HG03095 (cell line): ENCODE data around the gene PTPA.

ENCODE experiments used
- ATAC-seq: cut with Tn5 transposase; IDR thresholded peaks from one replicate; pipeline ENCODE4 v1.9.1; 2021; ENCODE audit warnings: moderate library complexity; ENCODE audit not compliant: unreplicated experiment

The PTPA gene

DNA sequence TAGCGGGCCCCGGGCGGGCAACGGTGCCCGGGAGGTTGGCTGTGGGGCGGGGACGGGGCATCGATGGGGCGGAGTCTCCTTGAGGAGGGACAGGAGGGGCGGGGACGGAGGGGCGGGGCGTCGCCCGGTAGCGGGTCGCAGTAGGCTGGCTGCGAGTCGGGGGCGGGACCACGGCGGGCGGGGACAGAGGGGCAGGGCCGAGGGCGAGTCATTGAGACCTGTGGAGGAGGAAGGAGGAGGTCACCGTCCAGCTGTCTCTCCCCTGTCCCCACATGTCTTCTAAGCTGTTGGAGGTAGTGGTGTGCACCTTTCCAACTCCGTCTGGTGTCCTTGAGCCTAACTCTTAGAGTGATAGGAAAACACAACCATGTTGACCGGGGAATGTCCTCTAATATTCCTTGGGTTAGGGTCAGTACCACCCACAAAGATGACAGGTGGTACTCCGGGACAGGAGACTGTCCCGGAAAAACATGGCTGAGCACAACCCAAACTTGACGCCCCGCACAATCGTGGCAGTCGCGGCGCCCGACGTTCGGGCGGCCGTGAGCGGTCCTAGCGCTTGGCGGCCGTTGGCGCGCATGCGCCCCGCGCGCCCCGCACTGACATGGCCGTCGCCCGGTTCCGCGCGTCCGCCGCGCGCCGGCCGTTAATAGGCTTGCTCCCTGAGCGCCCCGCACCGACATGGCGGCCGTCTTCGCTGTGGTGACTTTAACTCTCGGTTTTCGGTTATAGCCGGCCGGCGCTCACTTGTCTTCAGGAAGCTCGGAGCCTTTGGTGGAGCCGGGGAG lies at the start of gene PTPA, which contains the start of gene CRAT:
Gene PTPA, plus strand, starts transcription at position 676 of the 788 bp plus-strand sequence. CDS start 186 bp downstream, outside the sequence.
Gene CRAT, minus strand, starts transcription at position 54 of the 788 bp plus-strand sequence. CDS start 284 bp downstream, outside the sequence.
- ATAC-seq: peak; percentile 76

DNA sequence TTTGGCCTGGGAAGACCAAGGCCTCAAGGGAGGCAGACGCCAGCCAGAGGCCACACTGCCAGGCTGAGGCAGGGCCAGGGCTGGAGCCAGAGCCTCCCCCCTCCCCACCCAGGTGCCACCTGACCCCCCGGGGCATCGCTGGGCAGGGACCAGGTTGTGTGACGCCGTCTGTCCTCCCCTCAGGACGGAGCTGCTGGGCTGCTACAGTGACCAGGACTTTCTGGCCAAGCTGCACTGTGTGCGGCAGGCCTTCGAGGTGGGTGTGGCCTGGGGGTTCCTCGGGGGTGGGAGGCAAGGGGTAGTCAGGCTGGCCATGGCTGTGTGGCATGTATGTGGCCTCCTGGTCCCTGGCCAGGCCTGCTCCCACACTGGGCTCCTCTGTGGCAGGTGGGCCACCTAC lies 48.2 kb upstream of the PTPA start:
- no peak for ATAC-seq

DNA sequence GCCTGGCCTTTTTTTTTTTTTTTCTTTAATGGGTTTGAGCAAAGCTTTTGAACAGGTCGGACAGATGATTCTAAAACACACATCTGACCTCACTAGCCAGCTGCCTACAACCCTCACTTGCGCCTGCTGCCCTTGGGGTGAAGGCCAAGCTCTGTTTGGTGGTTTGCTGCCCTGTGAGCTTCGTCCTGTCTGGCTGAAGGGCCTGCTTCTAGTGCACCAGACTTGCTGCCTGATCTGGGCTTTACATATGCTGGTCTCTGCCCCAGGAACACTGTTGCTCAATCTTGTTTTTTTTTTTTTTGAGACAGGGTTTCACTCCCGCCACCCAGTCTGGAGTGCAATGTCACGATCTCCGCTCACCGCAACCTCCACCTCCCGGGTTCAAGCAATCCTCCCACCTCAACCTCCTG lies 46.7 kb upstream of the PTPA start:
- no peak for ATAC-seq

DNA sequence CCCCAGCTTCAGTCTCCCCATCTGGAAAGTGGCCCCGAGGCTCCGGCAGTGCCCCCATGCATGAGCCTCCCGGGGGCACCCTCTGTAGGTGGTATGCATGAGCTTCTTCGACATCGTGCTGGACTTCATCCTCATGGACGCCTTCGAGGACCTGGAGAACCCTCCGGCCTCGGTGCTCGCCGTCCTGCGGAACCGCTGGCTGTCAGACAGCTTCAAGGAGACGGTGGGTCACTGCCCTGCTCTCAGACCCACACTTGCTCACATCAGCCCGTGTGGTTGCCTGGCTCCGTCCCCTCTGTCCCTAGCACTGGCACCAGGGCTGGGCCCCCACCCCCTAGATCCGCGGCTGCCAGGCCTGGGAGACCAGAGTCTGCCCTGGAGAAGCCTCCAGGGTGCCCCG lies 43.1 kb upstream of the PTPA start:
- ATAC-seq: no peak

DNA sequence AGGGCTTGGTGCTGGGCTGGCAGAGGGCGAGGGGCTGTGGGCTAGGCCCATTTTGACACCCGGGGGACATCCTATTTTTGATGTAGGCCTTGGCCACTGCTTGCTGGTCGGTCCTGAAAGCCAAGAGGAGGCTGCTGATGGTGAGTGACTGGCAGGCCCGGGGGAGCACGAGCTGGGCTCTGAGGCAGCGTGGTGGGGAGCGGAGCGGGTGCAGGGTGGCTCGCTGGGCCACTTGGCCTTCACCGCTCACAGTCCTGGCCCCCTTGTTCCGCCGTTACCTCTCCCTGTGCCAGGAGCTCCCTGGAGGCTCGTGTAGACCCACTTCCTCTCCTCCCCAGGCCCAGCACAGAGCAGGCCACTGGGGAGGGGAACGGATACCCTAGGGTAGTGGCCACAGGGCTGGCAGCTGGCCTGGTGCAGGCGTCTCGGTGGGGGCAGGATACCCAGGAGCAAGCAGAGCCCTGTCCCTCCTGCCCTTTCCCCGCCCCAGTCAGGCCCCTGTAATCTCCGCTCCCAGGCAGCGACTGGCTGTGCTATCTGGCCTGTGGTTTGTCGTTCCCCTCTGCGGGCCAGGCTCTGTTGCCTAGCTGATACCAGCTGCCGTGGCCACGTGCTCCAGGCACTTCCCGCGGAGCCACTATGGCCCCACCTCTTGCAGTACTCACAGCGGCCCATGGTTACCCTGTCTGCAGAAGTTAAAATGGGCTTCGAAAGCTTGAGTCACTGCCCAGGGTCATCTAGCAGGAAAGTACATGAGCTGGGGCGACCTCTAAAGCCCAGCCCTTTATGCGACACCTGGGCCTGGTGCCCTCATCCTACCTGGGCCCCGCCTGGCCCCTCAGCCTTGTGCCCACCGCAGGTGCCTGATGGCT lies 42.0 kb upstream of the PTPA start:
- ATAC-seq: no peak

DNA sequence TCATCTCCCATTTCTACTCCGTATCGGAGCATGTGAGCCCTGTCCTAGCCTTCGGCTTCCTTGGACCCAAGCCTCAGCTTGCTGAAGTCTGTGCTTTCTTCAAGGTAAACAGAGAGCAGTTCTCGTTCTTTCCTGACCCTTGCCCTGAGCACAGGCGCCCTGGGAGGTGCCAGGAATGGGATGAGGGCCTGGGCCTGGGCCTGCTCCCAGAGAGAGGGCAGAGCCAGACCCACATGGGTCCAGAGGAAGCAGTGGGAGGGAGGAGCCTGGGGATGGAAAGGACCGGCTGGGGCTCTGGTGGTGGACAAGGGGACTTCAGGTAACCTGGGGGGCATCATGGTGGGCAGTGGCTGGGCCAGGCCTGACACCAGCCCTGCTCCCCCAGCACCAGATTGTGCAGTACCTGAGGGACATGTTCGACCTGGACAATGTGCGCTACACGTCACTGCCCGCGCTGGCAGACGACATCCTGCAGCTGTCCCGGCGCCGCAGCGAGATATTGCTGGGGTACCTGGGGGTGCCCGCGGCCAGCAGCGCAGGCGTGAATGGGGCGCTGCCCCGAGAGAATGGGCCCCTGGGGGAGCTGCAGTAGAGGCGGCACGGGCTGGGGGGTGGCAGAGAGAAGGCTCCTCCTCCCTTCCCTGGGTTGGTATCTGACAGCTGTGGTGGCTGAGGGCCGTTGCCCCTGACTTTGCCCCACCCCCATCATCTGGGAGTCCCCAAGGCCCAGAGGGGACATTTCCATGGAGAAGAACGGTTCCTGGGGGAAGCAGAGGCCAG lies 41.2 kb upstream of the PTPA start:
- ATAC-seq: no peak

DNA sequence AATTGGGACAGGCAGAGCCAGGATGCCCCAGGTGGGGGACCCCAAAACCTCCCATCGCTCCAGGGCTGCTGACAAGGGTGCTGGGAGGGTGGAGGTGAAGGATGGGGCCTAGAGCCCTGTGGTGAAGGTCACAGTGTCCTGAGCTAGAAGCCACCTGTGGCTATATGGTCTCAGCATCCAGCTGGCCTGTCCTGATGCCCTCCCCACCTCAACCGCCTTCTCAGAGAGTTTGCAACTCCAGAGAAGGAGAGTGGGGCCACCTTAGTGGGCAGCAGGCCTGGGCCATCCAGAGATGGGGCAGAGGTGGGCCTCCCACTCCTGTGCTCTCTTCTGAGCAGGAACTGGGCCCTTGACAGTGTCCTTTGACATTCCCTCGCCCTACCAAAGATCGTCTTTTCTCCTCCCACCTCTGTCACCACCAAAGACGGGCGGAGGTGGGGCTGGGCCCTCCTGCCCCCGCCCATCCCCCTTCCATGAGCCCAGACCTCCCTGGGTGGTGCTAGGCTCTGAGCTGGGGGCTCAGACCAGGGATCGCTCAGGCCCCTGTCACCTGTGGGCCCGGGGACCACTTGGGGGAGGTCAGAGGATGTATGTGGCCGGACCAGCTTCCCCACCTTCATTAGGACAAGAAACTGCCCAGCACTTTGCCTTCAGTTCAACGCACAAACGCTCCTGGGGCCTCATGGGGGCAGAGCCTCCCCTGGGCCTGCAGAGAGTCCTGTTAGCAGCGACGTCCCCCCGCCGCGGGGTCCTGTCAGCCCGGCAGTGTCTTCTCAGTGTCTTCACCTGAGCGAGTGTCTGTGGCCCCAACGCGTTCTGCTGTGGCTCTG lies 40.3 kb upstream of the PTPA start:
- ATAC-seq: no peak

DNA sequence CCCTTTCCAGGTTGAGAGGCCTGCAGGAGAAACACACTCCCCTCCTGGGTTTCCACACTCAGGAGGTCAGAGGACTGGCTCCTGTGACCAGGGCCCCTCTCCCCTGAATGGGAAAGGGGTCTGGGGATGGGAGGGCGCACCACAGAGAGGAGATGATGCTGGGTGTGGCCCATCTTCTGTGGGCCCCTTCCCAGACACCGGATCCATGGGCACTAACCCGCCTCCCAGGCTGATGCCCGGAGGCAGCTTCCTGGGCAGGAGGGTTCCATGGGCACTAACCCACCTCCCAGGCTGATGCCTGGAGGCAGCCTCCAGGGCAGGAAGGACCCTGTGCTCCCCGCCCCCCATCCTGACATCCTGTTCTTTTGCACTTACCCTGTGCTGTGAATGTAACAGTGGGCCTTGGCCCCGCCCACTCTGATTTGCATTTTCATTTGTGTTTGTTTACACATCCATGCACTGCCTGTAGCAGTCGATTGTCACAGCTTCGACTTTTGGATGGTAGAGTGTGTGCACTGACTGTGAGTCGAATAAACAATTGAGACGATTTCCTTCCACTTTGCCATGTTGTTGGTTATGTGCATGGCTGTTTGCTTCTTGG lies 39.6 kb upstream of the PTPA start:
- ATAC-seq: no peak

DNA sequence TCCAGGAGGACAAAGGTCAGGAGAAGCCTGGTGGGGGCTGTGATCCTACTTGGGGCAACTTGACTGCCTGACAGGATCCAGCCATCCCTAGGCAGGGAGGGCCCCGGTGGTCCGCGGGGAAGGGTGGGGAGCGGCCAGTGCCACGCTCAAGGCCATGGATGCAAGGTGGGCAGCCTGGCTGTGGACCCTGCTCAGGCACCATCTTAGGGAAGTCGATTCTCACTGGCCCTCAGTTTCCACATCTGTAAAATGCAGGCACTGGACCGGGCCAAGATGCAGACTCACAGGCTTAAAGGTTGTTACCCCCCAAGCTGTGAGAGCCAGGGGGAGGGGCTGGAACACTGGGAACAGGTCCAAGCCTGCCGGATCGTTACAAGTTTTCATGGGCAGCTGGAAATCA lies 39.0 kb upstream of the PTPA start:
- ATAC-seq: no peak

DNA sequence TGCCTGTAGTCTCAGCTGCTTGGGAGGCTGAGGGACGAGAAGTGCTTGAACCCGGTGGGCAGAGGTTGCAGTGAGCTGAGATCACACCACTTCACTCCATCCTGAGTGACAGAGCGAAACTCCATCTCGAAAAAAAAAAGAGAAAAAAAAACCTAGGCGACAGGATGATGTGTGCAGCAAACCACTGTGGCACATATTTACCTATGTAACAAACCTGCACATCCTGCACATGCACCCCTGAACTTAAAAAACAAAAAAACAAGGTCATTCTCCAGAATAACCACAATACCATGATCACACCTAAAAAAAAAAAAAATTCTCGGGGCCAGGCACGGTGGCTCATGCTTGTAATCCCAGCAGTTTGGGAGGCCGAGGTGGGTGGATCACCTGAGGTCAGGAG lies 37.8 kb upstream of the PTPA start:
- no peak for ATAC-seq

DNA sequence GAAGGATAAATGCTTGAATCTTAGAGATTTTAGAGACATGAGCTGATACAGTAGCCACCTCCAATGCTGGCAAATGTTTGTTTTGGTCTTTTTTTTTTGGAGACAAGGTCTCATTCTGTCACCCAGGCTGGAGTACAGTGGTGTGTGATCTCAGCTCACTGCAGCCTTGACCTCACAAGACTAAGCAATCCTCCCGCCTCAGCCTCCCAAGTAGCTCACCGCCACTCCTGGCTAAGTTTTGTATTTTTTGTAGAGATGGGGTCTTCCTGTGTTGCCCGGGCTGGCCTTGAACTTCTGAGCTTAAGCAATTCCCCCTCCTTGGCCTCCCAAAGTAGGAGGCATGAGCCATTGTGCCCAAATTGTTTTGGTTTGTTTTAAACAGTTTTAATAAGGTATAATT lies 37.1 kb upstream of the PTPA start:
- no peak for ATAC-seq

DNA sequence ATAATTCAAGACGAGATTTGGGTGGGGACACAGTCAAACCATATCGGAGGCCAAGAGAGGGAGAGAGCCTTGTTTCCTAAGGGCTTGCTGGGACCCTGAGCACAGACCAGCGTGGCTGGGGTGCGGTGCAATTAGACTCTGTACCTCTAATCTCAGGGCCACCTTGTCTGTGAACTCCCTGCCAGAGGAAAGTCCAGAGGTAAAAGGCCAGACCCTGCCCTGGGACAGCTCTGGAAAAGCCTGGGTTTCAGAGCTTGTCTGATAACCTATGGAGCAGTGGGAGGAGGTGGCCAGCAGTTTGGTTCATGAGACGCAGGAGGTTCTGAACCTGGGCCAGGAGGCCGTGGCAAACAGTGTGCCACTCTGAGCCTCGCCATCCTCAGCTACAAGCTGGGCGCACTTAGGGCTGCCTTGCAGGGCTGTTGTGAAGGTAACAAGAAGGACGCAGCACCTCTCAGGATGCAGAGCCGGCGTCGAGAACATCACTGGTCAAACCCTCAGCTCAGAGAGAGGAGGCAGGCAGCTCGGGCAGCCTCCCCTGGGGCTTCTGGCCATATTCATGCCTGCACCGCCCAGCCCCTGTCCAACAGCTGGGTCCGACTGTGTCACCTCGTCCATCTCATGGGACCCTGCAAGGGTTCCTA lies 35.1 kb upstream of the PTPA start:
- no peak for ATAC-seq

DNA sequence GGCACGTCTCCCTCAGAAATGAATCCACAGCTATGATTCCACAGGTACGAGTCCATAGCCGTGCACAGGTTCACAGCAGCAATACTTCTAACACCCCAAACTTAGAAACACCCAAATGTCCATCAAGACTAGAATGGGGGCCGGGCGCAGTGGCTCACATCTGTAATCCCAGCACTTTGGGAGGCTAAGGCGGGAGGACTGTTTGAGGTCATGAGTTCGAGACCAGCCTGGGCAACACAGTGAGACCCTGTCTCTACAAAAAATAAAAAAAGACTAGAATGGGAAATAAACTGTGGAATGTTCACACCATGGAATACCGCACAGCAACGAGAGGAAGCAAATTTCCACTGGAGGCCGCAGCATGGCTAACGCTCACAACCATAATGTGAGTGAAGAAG lies 34.6 kb upstream of the PTPA start:
- no peak for ATAC-seq

DNA sequence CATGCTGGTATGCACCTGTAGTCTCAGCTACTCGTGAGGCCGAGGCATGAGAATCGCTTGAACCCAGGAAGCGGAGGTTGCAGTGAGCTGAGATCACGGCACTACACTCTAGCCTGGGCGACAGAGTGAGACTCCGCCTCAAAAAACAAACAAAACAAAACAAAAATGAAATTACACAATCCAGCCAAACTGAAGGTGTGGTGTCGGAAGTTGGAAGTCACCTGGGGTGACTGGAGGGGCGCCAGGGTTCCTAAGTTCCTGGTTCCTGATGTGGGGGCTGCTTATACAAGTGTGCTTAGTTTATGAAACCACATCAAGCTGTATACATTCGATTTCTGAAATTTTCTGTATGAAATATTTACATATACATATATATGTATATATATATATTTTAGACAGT lies 34.0 kb upstream of the PTPA start:
- no peak for ATAC-seq

DNA sequence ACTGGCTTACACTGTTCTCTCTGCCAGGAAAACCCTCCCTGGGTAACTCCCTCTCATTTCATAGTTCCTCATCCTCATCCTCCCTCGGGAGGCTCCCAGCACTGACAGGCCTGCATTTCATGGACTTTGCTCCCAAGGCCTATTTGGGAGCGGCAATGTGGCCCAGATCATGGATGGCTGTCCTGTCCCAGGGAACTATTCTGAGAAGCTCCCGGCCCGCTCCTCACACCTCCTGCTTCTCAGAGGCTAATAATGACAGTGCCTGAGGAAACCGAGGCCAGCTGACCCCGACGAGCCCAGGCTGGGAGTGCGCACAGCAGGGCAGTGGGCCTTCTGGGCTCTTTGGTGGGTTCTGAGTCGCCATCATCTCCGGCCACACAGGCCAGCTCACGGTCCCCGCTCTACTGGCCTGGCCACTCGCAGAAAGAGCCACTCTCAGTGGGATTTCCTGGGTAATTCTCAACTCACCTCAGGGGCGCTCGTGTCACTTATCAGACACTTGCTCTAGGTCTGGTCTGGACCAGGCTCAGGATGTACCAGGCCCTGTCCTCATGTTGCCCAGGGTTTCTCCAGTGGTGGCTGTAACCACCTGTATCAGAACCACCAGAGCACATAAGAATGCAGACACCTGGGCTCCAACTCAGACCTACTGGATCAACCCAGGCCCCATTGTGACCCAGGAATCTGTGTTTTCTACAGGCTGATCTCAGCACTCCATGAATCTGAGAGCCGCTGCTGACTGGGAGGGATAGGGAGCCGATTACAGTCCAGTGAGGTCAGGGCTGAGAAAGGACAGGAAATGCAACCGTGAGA lies 32.3 kb upstream of the PTPA start:
- ATAC-seq: no peak

DNA sequence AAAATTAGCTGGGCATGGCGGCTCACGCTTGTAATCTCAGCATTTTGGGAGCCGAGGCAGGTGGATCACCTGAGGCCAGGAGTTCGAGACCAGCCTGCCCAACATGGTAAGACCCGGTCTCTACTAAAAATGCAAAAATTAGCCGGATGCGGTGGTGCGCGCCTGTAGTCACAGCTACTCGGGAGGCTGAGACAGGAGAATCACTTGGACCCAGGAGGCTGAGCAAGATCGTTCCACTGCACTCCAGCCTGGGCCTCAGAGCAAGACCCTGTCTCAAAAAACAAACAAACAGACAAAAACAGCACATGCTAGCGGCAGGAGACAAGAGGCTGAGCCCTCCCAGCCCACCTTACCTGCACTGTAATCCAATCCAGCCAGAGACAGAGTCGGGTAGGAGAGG lies 31.4 kb upstream of the PTPA start:
- no peak for ATAC-seq

DNA sequence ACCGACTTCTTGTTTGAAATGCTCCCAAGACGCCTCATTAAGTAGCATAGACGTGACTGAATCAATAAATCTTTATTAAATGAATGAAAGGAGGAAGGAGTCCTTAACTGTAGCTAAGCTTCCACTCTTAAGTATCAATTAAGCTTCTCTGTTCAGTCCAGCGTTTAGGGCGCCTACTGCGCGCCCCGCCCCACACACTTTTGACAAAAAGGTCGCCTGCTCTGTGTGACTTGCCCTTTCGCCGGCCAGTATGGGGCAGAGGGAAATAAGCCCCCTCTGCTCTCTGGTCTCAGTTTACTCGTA lies 31.0 kb upstream of the PTPA start:
- ATAC-seq: no peak

DNA sequence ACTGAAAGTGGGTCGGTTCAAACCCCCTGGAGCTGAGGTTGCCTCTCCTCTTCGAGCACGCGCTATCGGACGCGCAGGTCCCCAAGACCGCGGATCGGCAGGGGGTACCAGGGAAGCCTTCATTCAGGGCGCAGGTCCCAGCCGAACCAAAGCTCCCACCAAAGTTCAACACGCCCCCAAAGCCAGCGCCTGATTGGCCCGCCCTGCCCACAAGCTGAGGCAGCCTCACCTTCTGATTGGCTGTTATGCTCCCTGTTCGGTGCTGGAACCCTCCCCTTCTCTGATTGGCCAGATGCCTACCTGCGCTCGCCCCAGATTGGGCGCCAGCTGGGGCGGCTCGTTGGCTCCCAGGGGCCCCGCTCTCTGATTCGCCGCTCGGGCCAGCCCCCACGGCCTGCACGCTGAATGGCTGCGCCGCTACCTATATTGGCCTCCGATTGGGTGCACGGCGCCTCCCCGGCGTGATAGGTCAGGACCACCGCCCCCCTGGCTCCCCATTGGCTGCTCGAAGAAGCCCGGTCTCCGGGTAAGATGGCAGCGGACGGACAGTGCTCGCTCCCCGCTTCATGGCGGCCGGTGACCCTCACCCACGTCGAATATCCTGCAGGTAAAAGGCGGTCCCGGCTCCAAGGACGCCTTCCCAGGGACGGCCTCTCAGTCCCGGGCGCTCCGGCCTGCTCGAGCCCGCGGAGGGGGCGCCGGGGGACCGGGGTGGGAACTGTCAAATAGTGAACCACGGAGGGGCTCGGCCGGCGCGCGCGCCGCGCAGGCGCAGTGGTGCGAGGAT lies 30.4 kb upstream of the PTPA start, which contains the start of gene DOLPP1:
Gene DOLPP1, plus strand, starts transcription at position 511 of the 787 bp plus-strand sequence. Its CDS starts 21 bp downstream, at position 532.
- peak; percentile 94 for ATAC-seq
